GM23338 (cell line): ENCODE results near the gene UBE3C. TPM values are rescaled to one million over a fixed set of nuclear protein-coding genes. Genes with fewer than 3 reads are reported as not detected.
"Not testable (repeated sequence)": the region's sequence is repeated elsewhere in the genome, so short reads cannot be mapped to it uniquely, and the experiment has no call there.

Source experiments
- ATAC-seq: fragments of 200-7000 bp; cut with Tn5 transposase; 3 replicates; pipeline ENCODE4 v1.9.1; 2020
- DNase-seq: peaks from one replicate; pipeline ENCODE4 v3.0.0-alpha.2; 2015; ENCODE audit warnings: low spot score
- H2AFZ ChIP-seq: fragments of 200-600 bp; sonication (generic); 2 replicates; pipeline ENCODE4 v1.8.0; 2016; ENCODE audit warnings: antibody characterized with exemption, mild to moderate bottlenecking, moderate library complexity
- H3F3A ChIP-seq: fragments of 200-600 bp; sonication (generic); replicated peaks from 2 replicates; pipeline ENCODE4 v1.8.0; 2017; ENCODE audit warnings: antibody characterized with exemption, mixed run types, low read depth
- H3K27ac ChIP-seq: fragments of 200-600 bp; sonication (generic); 2 replicates; pipeline ENCODE4 v1.6.1; 2016; ENCODE audit warnings: low read depth
- H3K27me3 ChIP-seq: fragments of 200-600 bp; sonication (generic); 2 replicates; pipeline ENCODE4 v1.8.0; 2016; ENCODE audit warnings: mild to moderate bottlenecking, mixed run types, moderate library complexity; ENCODE audit not compliant: insufficient read depth
- H3K36me3 ChIP-seq: fragments of 200-600 bp; sonication (generic); 2 replicates; pipeline ENCODE4 v1.8.0; 2016; ENCODE audit warnings: mild to moderate bottlenecking; ENCODE audit not compliant: insufficient read depth
- H3K4me1 ChIP-seq: fragments of 200-600 bp; sonication (generic); 2 replicates; pipeline ENCODE4 v1.8.0; 2016; ENCODE audit warnings: mild to moderate bottlenecking, moderate library complexity; ENCODE audit not compliant: insufficient read depth
- H3K4me2 ChIP-seq: fragments of 200-600 bp; sonication (generic); 2 replicates; pipeline ENCODE4 v1.7.1; 2017; ENCODE audit warnings: mixed run types
- H3K4me3 ChIP-seq: fragments of 200-600 bp; sonication (generic); 2 replicates; pipeline ENCODE4 v1.6.1; 2016; ENCODE audit warnings: mixed run types
- H3K79me2 ChIP-seq: fragments of 200-600 bp; sonication (generic); replicated peaks from 2 replicates; pipeline ENCODE4 v1.8.0; 2017; ENCODE audit warnings: mild to moderate bottlenecking; ENCODE audit not compliant: insufficient read depth
- H3K9me2 ChIP-seq: fragments of 200-600 bp; sonication (generic); 2 replicates; pipeline ENCODE4 v1.8.0; 2017; ENCODE audit not compliant: insufficient read depth
- H4K20me1 ChIP-seq: fragments of 200-600 bp; sonication (generic); replicated peaks from 2 replicates; pipeline ENCODE4 v1.8.0; 2017; ENCODE audit warnings: mild to moderate bottlenecking; ENCODE audit not compliant: insufficient read depth
- H3K27ac Mint-ChIP-seq: 2 replicates; pipeline ENCODE4 v1.8.0; 2020; ENCODE audit warnings: inconsistent platforms, mild to moderate bottlenecking, moderate library complexity, mixed read lengths
- H3K27me3 Mint-ChIP-seq: 3 replicates; pipeline ENCODE4 v1.8.0; 2022; ENCODE audit warnings: low read depth, mild to moderate bottlenecking, moderate library complexity, mixed read lengths, inconsistent platforms; ENCODE audit not compliant: insufficient read depth, poor library complexity
- H3K36me3 Mint-ChIP-seq: 3 replicates; pipeline ENCODE4 v1.8.0; 2021; ENCODE audit warnings: low read depth, mild to moderate bottlenecking, inconsistent platforms, moderate library complexity, mixed read lengths
- H3K4me1 Mint-ChIP-seq: 3 replicates; pipeline ENCODE4 v1.8.0; 2020; ENCODE audit warnings: mild to moderate bottlenecking, inconsistent platforms, mixed read lengths
- H3K4me3 Mint-ChIP-seq: 3 replicates; pipeline ENCODE4 v1.8.0; 2021; ENCODE audit warnings: moderate library complexity, mild to moderate bottlenecking, inconsistent platforms, mixed read lengths
- H3K9me3 Mint-ChIP-seq: 3 replicates; pipeline ENCODE4 v1.8.0; 2020; ENCODE audit warnings: moderate library complexity, mild to moderate bottlenecking, inconsistent platforms, mixed read lengths
- CREB1 ChIP-seq: fragments of 250-450 bp; sonication (Bioruptor Pico); IDR thresholded peaks from 2 replicates; pipeline ENCODE4 v1.5.0; 2020; ENCODE audit warnings: low read depth, mild to moderate bottlenecking, moderate library complexity
- EZH2 ChIP-seq: fragments of 200-600 bp; sonication (generic); IDR thresholded peaks from one replicate; pipeline ENCODE4 v1.8.0; 2017; ENCODE audit warnings: antibody characterized with exemption, mild to moderate bottlenecking, low read depth; ENCODE audit not compliant: unreplicated experiment
- EZH2phosphoT487 ChIP-seq: fragments of 200-600 bp; sonication (generic); IDR thresholded peaks from one replicate; pipeline ENCODE4 v1.8.1; 2018; ENCODE audit warnings: antibody characterized with exemption; ENCODE audit not compliant: unreplicated experiment
- JUNB ChIP-seq: IDR thresholded peaks from one replicate; pipeline ENCODE4 v1.6.1; 2016; ENCODE audit warnings: antibody characterized with exemption; ENCODE audit not compliant: unreplicated experiment
- NANOG ChIP-seq: IDR thresholded peaks from 2 replicates; pipeline ENCODE4 v1.6.1; 2016; ENCODE audit warnings: antibody characterized with exemption, borderline replicate concordance
- POLR2AphosphoS5 ChIP-seq: IDR thresholded peaks from 2 replicates; pipeline ENCODE4 v1.6.1; 2016; ENCODE audit warnings: antibody characterized with exemption, low read depth
- REST ChIP-seq: IDR thresholded peaks from one replicate; pipeline ENCODE4 v1.6.1; 2018; ENCODE audit warnings: antibody characterized with exemption; ENCODE audit not compliant: unreplicated experiment
- STAT1 ChIP-seq: IDR thresholded peaks from one replicate; pipeline ENCODE4 v1.6.1; 2016; ENCODE audit warnings: antibody characterized with exemption; ENCODE audit not compliant: unreplicated experiment
- ZNF114 ChIP-seq: fragments of 250-450 bp; sonication (Bioruptor Pico); IDR thresholded peaks from 2 replicates; pipeline ENCODE4 v1.5.0; 2020; ENCODE audit warnings: mild to moderate bottlenecking, moderate library complexity
- ZNF331 ChIP-seq: fragments of 250-450 bp; sonication (Bioruptor Pico); IDR thresholded peaks from 2 replicates; pipeline ENCODE4 v1.5.0; 2020; ENCODE audit warnings: low read depth, mild to moderate bottlenecking, moderate library complexity
- ZNF462 ChIP-seq: fragments of 250-450 bp; sonication (Bioruptor Pico); IDR thresholded peaks from 2 replicates; pipeline ENCODE4 v1.5.0; 2020; ENCODE audit warnings: mild to moderate bottlenecking, moderate library complexity
- polyA plus RNA-seq: library from polyadenylated mRNA; unstranded; fragments of >200 nt; fragmentation: Nextera tagmentation; extraction: Ambion mirVana; gene quantifications from 2 replicates; pipeline ENCODE4 v1.2.1, GENCODE V29; 2016
- total RNA-seq: library from RNA; depleted of rRNA; stranded (reverse); fragments of >200 nt; shearing (Covaris generic); gene quantifications from 2 replicates; pipeline ENCODE4 v1.2.3, GENCODE V29; 2014
- TF ChIP-seq, protein P1 (sequence below): IDR thresholded peaks from 2 replicates; pipeline ENCODE4 v1.6.1; 2016; ENCODE audit warnings: antibody characterized with exemption

The UBE3C gene
- total and polyA plus RNA-seq, 2 experiments from 2014 or later: 16.8 to 76.9 TPM

DNA sequence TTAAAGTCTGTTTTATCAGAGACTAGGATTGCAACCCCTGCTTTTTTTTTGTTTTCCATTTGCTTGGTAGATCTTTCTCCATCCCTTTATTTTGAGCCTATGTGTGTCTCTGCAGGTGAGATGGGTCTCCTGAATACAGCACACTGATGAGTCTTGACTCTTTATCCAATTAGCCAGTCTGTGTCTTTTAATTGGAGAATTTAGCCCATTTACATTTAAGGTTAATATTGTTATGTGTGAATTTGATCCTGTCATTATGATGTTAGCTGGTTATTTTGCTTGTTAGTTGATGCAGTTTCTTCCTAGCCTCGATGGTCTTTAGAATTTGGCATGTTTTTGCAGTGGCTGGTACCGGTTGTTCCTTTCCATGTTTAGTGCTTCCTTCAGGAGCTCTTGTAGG lies 35.1 kb upstream of the UBE3C start:
- not testable (repeated sequence) for H3K27me3 ChIP-seq, H3K27ac ChIP-seq, H3K4me3 Mint-ChIP-seq, H3K9me2 ChIP-seq, H3K4me1 ChIP-seq, H3K36me3 ChIP-seq, H3K27me3 Mint-ChIP-seq, H3K4me3 ChIP-seq, H3F3A ChIP-seq, H2AFZ ChIP-seq, DNase-seq, H4K20me1 ChIP-seq, ATAC-seq, H3K79me2 ChIP-seq, H3K4me1 Mint-ChIP-seq, H3K27ac Mint-ChIP-seq, H3K4me2 ChIP-seq
- peaks cover 13% of the 10 kb centered on the region; the same call in 2 of the 3 replicates for H3K36me3 Mint-ChIP-seq
- H3K9me3 Mint-ChIP-seq: peaks cover 42% of the 10 kb centered on the region

GRCh38 chr7:157111311-157111710 lies 27.4 kb upstream of the UBE3C start:
- DNase-seq (no peak), ATAC-seq (no peak)
- Histone ChIP-seq H3K27ac (no peak overlapping the region), H3K79me2 (no peaks in the 10 kb centered on the region), H2AFZ (no peak overlapping the region), H3F3A (no peaks in the 10 kb centered on the region), H3K4me3 (no peak overlapping the region), H3K27me3 (no peaks in the 10 kb centered on the region), H3K9me2 (no peaks in the 10 kb centered on the region), H3K4me2 (no peak overlapping the region), H3K4me1 (no peaks in the 10 kb centered on the region), H3K36me3 (no peaks in the 10 kb centered on the region), H4K20me1 (no peaks in the 10 kb centered on the region)
- Mint-ChIP-seq H3K27me3 (peaks cover 12% of the 10 kb centered on the region), H3K4me3 (no peak overlapping the region), H3K36me3 (peaks cover 12% of the 10 kb centered on the region; the same call in 2 of the 3 replicates), H3K27ac (no peak overlapping the region), H3K9me3 (peaks cover 48% of the 10 kb centered on the region), H3K4me1 (no peaks in the 10 kb centered on the region)
- TF ChIP-seq EZH2phosphoT487 (no peak), STAT1 (no peak), REST (no peak), CREB1 (CRISPR knock-in tag) (no peak), ZNF114 (CRISPR knock-in tag) (no peak), NANOG (no peak), ZNF462 (CRISPR knock-in tag) (no peak), POLR2AphosphoS5 (no peak), EZH2 (no peak), ZNF331 (CRISPR knock-in tag) (no peak), JUNB (no peak)
- TF ChIP-seq, protein P1, sequence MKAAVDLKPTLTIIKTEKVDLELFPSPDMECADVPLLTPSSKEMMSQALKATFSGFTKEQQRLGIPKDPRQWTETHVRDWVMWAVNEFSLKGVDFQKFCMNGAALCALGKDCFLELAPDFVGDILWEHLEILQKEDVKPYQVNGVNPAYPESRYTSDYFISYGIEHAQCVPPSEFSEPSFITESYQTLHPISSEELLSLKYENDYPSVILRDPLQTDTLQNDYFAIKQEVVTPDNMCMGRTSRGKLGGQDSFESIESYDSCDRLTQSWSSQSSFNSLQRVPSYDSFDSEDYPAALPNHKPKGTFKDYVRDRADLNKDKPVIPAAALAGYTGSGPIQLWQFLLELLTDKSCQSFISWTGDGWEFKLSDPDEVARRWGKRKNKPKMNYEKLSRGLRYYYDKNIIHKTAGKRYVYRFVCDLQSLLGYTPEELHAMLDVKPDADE: no peak
